Esophagus muscularis mucosa (tissue), 4 donors: ENCODE results near the gene RIGI.

Experiments
- EP300 ChIP-seq: sonication (generic); formaldehyde crosslinking; IDR thresholded peaks from one replicate; pipeline ENCODE4 v1.6.1; 2017; ENCODE audit warnings: antibody characterized with exemption
- POLR2A ChIP-seq: fragments of 450-650 bp; IDR thresholded peaks from one replicate; pipeline ENCODE4 v1.6.1; 2017; ENCODE audit warnings: antibody characterized with exemption, moderate library complexity, mild to moderate bottlenecking, low read depth
- TF ChIP-seq, protein P1 (sequence below), 3 experiments: fragments of 200-600 bp in 2 of 3; fragments of 450-650 bp in 1 of 3; sonication (generic) in 2 of 3; IDR thresholded peaks; one replicate each; pipeline ENCODE4 v1.5.1; 2017 to 2019; ENCODE audit warnings: antibody characterized with exemption in 3 of 3, mild to moderate bottlenecking in 2 of 3, moderate library complexity in 1 of 3

DNA sequence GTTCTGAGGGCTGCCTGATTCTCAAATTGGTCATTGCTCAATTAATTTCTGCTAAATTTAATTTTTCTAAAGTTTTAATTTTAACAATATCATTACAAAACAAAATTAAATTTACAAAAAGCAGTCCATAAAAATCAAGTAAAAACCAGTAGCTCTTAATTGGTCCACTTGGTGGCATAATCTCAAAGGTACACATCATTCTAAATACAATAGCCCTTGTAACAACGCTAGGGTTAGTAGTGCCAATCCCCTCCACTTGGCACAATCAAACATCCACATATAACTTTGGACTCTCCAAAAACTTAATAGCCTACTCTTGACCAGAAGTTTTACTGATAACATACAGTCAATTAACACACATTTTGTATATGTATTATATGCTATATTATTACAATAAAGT lies 48.9 kb upstream of the RIGI start:
- TF ChIP-seq POLR2A: no peak
- TF ChIP-seq, protein P1, sequence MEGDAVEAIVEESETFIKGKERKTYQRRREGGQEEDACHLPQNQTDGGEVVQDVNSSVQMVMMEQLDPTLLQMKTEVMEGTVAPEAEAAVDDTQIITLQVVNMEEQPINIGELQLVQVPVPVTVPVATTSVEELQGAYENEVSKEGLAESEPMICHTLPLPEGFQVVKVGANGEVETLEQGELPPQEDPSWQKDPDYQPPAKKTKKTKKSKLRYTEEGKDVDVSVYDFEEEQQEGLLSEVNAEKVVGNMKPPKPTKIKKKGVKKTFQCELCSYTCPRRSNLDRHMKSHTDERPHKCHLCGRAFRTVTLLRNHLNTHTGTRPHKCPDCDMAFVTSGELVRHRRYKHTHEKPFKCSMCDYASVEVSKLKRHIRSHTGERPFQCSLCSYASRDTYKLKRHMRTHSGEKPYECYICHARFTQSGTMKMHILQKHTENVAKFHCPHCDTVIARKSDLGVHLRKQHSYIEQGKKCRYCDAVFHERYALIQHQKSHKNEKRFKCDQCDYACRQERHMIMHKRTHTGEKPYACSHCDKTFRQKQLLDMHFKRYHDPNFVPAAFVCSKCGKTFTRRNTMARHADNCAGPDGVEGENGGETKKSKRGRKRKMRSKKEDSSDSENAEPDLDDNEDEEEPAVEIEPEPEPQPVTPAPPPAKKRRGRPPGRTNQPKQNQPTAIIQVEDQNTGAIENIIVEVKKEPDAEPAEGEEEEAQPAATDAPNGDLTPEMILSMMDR (IDR thresholded peaks at IDR 0.05): no peak
- TF ChIP-seq EP300: no peak
